MCF 10A (cell line): ENCODE measurements around the gene SNTG2. TPM values are rescaled to one million over a fixed set of nuclear protein-coding genes. Genes with fewer than 3 reads are reported as not detected.

Source experiments
- BruUV-seq: library from RNA; stranded (reverse); fragments of 400-500 nt; replicated peaks from 2 replicates; lab custom pipeline; 2021; lab: Mats Ljungman, UMichigan
- CTCF ChIA-PET: fragments of 300-600 bp; sonication (Branson Sonifier 250); formaldehyde crosslinking; extraction: SDS; loops from one replicate; lab custom pipeline; 2021; ENCODE audit warnings: antibody characterized with exemption, inconsistent platforms; lab: Yijun Ruan, JAX
- POLR2A ChIA-PET: fragments of 300-600, 350-650 bp; sonication (Branson Sonifier 250); formaldehyde crosslinking; extraction: SDS; loops from one replicate; lab custom pipeline; 2020; ENCODE audit warnings: antibody characterized with exemption, inconsistent platforms; lab: Yijun Ruan, JAX
- DNase-seq: peaks from one replicate; pipeline ENCODE4 v3.0.0-alpha.2; 2018; ENCODE audit not compliant: unreplicated experiment
- H3K27ac Mint-ChIP-seq: one replicate; pipeline ENCODE4 v1.8.0; 2022; ENCODE audit warnings: mild to moderate bottlenecking, low read depth, mixed read lengths; ENCODE audit not compliant: unreplicated experiment
- H3K27me3 Mint-ChIP-seq: one replicate; pipeline ENCODE4 v1.8.0; 2022; ENCODE audit warnings: mixed read lengths; ENCODE audit not compliant: insufficient read depth, unreplicated experiment
- H3K36me3 Mint-ChIP-seq: one replicate; pipeline ENCODE4 v1.8.0; 2022; ENCODE audit warnings: mild to moderate bottlenecking, moderate library complexity, mixed read lengths; ENCODE audit not compliant: insufficient read depth, unreplicated experiment
- H3K4me1 Mint-ChIP-seq: one replicate; pipeline ENCODE4 v1.8.0; 2022; ENCODE audit warnings: mixed read lengths; ENCODE audit not compliant: insufficient read depth, unreplicated experiment
- H3K4me3 Mint-ChIP-seq: one replicate; pipeline ENCODE4 v1.8.0; 2022; ENCODE audit warnings: mild to moderate bottlenecking, moderate library complexity, mixed read lengths; ENCODE audit not compliant: unreplicated experiment
- H3K9me3 Mint-ChIP-seq: one replicate; pipeline ENCODE4 v1.8.0; 2022; ENCODE audit warnings: mixed read lengths; ENCODE audit not compliant: unreplicated experiment
- intact Hi-C: fragments of 100-400 bp; cut with micrococcal nuclease; formaldehyde crosslinking; loops from 2 replicates; pipeline ENCODE4 v1.14.1; 2022
- total RNA-seq: library from RNA; stranded (reverse); gene quantifications from 2 replicates; pipeline ENCODE4 v1.2.3, GENCODE V29; 2022
- TF ChIP-seq, protein P1 (sequence below): fragments of 200-600 bp; IDR thresholded peaks from one replicate; pipeline ENCODE4 v1.8.0; 2022; ENCODE audit warnings: antibody characterized with exemption, mild to moderate bottlenecking; ENCODE audit not compliant: unreplicated experiment

SNTG2 gene
- total RNA-seq, 1 experiment from 2014 or later = not detected

DNA sequence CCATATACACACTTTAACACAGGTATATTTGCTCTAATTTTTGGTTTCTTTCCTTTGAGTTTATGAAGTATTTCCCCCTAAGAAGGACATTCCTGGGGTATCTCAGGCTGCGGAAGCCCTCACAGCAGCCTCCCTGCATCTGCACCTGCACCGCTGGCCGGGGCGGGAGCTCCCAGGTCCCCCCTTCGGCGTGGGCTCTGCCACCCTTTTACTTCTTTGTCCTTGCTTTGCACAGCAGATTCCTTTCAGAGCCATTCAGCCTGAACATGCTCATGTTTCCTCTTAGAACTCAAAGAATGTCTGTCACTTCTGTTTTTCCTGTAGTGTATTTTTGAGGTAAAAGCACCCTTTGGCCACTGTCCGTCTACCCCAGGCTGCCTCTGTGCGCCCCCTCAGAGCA is 146.5 kb downstream of the SNTG2 start:
- H3K4me3 Mint-ChIP-seq = no peak overlapping the region
- intact Hi-C loops = no loop called here
- no peak overlapping the region for H3K27ac Mint-ChIP-seq
- peaks cover 11% of the 10 kb centered on the region for H3K4me1 Mint-ChIP-seq
- no peaks in the 10 kb centered on the region for H3K36me3 Mint-ChIP-seq
- ChIA-PET CTCF (no interaction called here), POLR2A (no interaction called here)
- H3K27me3 Mint-ChIP-seq = no peaks in the 10 kb centered on the region
- DNase-seq = no peak
- TF ChIP-seq, protein P1, sequence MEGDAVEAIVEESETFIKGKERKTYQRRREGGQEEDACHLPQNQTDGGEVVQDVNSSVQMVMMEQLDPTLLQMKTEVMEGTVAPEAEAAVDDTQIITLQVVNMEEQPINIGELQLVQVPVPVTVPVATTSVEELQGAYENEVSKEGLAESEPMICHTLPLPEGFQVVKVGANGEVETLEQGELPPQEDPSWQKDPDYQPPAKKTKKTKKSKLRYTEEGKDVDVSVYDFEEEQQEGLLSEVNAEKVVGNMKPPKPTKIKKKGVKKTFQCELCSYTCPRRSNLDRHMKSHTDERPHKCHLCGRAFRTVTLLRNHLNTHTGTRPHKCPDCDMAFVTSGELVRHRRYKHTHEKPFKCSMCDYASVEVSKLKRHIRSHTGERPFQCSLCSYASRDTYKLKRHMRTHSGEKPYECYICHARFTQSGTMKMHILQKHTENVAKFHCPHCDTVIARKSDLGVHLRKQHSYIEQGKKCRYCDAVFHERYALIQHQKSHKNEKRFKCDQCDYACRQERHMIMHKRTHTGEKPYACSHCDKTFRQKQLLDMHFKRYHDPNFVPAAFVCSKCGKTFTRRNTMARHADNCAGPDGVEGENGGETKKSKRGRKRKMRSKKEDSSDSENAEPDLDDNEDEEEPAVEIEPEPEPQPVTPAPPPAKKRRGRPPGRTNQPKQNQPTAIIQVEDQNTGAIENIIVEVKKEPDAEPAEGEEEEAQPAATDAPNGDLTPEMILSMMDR = no peak
- no peaks in the 10 kb centered on the region for H3K9me3 Mint-ChIP-seq
- no TSS peak for BruUV-seq

DNA sequence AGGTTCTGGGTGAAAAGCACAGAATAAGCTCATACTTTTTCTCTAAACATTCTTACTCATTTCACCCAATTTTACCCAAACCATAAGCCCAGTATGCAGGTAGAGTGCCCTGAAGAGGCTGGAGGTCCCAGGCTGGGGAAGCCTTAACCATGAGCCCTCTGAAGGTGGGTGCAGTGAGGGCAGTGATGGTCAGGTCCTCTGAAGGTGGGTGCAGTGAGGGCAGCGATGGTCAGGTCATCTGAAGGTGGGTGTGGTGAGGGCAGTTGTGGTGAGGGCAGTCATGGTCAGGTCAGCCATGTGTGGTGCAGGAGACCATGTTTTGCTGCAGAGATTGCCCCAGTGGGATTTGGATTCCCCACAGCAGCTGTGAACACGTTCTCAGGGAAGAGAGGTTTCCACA is 148.8 kb downstream of the SNTG2 start:
- Mint-ChIP-seq H3K36me3 (no peaks in the 10 kb centered on the region), H3K4me3 (no peak overlapping the region), H3K27me3 (no peaks in the 10 kb centered on the region), H3K4me1 (peaks cover 8% of the 10 kb centered on the region), H3K27ac (no peak overlapping the region), H3K9me3 (no peaks in the 10 kb centered on the region)
- ChIA-PET CTCF (interaction anchor here (0.5 kb wide), 1 partner anchor 261 kb away, joined by 3 read pairs; no protein-coding TSS in a partner anchor), POLR2A (no interaction called here)
- TF ChIP-seq, protein P1 = no peak
- DNase-seq = no peak
- no TSS peak for BruUV-seq
- intact Hi-C loops = no loop called here

DNA sequence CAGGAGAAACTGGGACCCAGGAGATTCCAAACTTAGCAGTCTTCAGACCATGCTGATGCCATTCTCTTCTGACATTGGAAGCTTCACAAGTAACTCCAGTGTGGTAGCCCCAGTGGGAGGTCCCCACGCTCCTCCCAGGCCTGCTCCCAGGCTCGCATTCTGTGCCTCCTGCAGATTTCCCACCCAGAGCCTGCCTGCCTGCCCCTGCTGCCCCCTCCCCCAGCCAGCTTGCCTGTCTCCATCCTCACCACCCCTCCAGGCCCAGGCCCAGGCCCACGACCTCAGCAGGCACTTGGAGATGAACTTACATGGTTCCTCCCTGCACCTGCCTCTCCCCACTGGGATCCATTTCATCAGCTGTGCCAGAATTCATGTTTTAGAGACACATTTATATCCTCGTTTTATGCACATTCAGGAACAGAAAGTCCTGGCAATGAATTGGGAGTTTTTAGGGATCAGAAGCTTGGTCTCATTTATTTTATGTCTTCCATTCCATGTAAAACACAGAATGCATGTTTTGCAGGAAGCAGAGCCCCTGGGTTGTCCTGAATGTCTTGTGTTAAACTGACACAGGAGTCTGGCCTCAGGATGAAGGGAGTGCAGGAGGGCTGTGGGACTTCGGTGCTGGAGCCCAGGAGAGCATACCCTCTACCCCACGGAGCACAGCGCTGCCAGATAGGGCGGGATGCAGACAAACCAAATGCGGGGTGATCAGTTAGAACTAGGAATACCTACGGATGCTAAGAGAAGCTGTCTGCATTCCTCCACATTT is 150.5 kb downstream of the SNTG2 start:
- TF ChIP-seq, protein P1 = no peak
- CTCF ChIA-PET = interaction anchor here (0.6 kb wide), 1 partner anchor 19 kb away, joined by 3 read pairs; no protein-coding TSS in a partner anchor
- no peak overlapping the region for H3K4me3 Mint-ChIP-seq
- POLR2A ChIA-PET = no interaction called here
- no peaks in the 10 kb centered on the region for H3K36me3 Mint-ChIP-seq
- no peak overlapping the region for H3K27ac Mint-ChIP-seq
- intact Hi-C loops = no loop called here
- H3K27me3 Mint-ChIP-seq = no peaks in the 10 kb centered on the region
- BruUV-seq = no TSS peak
- H3K4me1 Mint-ChIP-seq = no peaks in the 10 kb centered on the region
- DNase-seq = no peak
- no peaks in the 10 kb centered on the region for H3K9me3 Mint-ChIP-seq

DNA sequence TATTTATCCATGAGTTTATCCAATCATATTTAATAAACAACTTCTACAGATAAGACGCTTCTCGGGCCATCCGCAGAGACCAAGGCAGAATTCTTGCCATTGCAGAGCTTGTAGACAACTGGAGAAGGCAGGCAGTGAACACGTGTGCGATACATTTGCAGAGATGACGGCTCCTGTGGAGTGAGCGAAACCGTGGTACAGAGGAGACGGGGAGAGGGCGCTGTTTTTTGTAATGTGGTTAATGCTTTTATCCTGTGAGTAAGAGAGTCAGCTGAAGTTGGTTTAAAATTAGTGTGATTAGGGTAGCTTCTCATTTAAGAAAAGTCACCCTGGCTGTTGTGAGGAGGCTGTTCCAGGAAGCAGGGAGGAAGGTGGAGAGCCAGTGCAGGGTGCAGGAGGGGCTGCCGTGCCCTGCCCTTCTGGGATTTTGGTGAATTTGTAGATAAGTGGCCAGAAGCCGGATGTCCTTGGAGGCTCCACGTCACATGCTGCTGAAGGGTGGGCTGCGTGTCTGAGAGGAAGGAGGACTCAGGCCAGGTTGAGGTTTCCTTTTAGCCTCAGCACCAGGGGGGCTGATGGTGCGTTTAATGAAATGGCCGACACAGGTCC is 151.4 kb downstream of the SNTG2 start:
- ChIA-PET POLR2A (no interaction called here), CTCF (no interaction called here)

More for the DNA sequence above, 151.4 kb downstream of the SNTG2 start:
- Mint-ChIP-seq H3K4me1 (no peaks in the 10 kb centered on the region), H3K4me3 (no peak overlapping the region), H3K36me3 (no peaks in the 10 kb centered on the region), H3K27ac (no peak overlapping the region), H3K27me3 (no peaks in the 10 kb centered on the region), H3K9me3 (no peaks in the 10 kb centered on the region)
- intact Hi-C loops = no loop called here
- TF ChIP-seq, protein P1 = no peak
- no TSS peak for BruUV-seq
- no peak for DNase-seq
